ENCODE results near the gene BCO2. TPM values are rescaled to one million over a fixed set of nuclear protein-coding genes. Genes with fewer than 3 reads are reported as not detected.

BCO2 gene
- total RNA-seq, 3 donors from 2014 or later (not counting 1 experiment from before 2014, with no cell fraction given), result 3.9 to 7.2 (median 5.8) TPM

- no peak overlapping the region for H3K27ac Mint-ChIP-seq
- no peak overlapping the region for H3K27ac ChIP-seq (ENCODE audit: low read length)
- no peak overlapping the region for H3K4me3 ChIP-seq (ENCODE audit: low read length)
- DNase-seq (no peak), ATAC-seq (no peak)
- H3K36me3 ChIP-seq (ENCODE audit: control insufficient read depth, insufficient read depth, low read length), result no peaks in the 10 kb centered on the region
- no peak for TF ChIP-seq CTCF (IDR thresholded peaks at IDR 0.05)
- WGBS (ENCODE audit: insufficient coverage), result no CpG with 5 or more reads among the region's 1 CpG
- H3K27me3 Mint-ChIP-seq (ENCODE audit: low read depth in 2 of 2), result no peaks in the 10 kb centered on the region
- peaks cover 17% of the 10 kb centered on the region for H3K4me1 ChIP-seq (ENCODE audit: control insufficient read depth, insufficient read depth, low read length)
- no peaks in the 10 kb centered on the region for H3K9me3 Mint-ChIP-seq
- peaks cover 15 to 23% of the 10 kb centered on the region in 2 donors for H3K4me1 Mint-ChIP-seq
- no peaks in the 10 kb centered on the region for H3K36me3 Mint-ChIP-seq
- intact Hi-C loops (cut with micrococcal nuclease), result loop anchor here (10.0 kb wide), 1 partner anchor 232 kb away; no protein-coding TSS in a partner anchor
- H3K4me3 Mint-ChIP-seq, result no peak overlapping the region
- H3K9me3 ChIP-seq (ENCODE audit: control insufficient read depth, insufficient read depth, low read length), result no peaks in the 10 kb centered on the region
- H3K27me3 ChIP-seq (ENCODE audit: control insufficient read depth, insufficient read depth, low read length), result no peaks in the 10 kb centered on the region
Measured at GRCh38 chr11:112223121-112223520, 47.8 kb downstream of the BCO2 start.

- Mint-ChIP-seq H3K9me3 (no peaks in the 10 kb centered on the region), H3K4me1 (peaks cover 20 to 31% of the 10 kb centered on the region in 2 donors), H3K27me3 (ENCODE audit: low read depth in 2 of 2) (no peaks in the 10 kb centered on the region), H3K4me3 (peak overlapping the region; percentile 64), H3K27ac (peak overlapping the region; percentile 80 to 96), H3K36me3 (no peaks in the 10 kb centered on the region)
- DNase-seq, result no peak
- 92% methylated on average over 4 of the region's 5 CpGs for WGBS (ENCODE audit: insufficient coverage)
- no peaks in the 10 kb centered on the region for H3K27me3 ChIP-seq (ENCODE audit: control insufficient read depth, insufficient read depth, low read length)
- H3K27ac ChIP-seq (ENCODE audit: low read length), result no peak overlapping the region
- intact Hi-C loops (cut with micrococcal nuclease), result loop anchor here (10.0 kb wide), 1 partner anchor 231 kb away; no protein-coding TSS in a partner anchor
- no peak for ATAC-seq
- no peaks in the 10 kb centered on the region for H3K36me3 ChIP-seq (ENCODE audit: control insufficient read depth, insufficient read depth, low read length)
- H3K9me3 ChIP-seq (ENCODE audit: control insufficient read depth, insufficient read depth, low read length), result no peaks in the 10 kb centered on the region
- peaks cover 17% of the 10 kb centered on the region for H3K4me1 ChIP-seq (ENCODE audit: control insufficient read depth, insufficient read depth, low read length)
- TF ChIP-seq CTCF (IDR thresholded peaks at IDR 0.05), result no peak
- no peak overlapping the region for H3K4me3 ChIP-seq (ENCODE audit: low read length)
Measured at GRCh38 chr11:112223754-112224532, 48.6 kb downstream of the BCO2 start.

GRCh38 chr11:112225753-112226061 lies 50.4 kb downstream of the BCO2 start:
- ATAC-seq, result no peak
- intact Hi-C loops (cut with micrococcal nuclease), result loop anchor here (1.0 to 10.0 kb wide), 2 partner anchors 13 to 229 kb away; no protein-coding TSS in a partner anchor
- no peaks in the 10 kb centered on the region for H3K36me3 Mint-ChIP-seq

More at GRCh38 chr11:112225753-112226061, 50.4 kb downstream of the BCO2 start:
- peak overlapping the region; percentile 92 for H3K4me3 Mint-ChIP-seq
- no peaks in the 10 kb centered on the region for H3K27me3 ChIP-seq (ENCODE audit: control insufficient read depth, insufficient read depth, low read length)
- peaks cover 9% of the 10 kb centered on the region for H3K36me3 ChIP-seq (ENCODE audit: control insufficient read depth, insufficient read depth, low read length)
- H3K4me3 ChIP-seq (ENCODE audit: low read length), result peak overlapping the region; percentile 80
- 32% methylated on average over 6 of the region's 8 CpGs for WGBS (ENCODE audit: insufficient coverage)
- no peak for DNase-seq
- H3K27ac ChIP-seq (ENCODE audit: low read length), result peak overlapping the region; percentile 98
- no peaks in the 10 kb centered on the region for H3K27me3 Mint-ChIP-seq (ENCODE audit: low read depth in 2 of 2)
- peak overlapping the region; percentile 94 to 96 for H3K27ac Mint-ChIP-seq
- peaks cover 17% of the 10 kb centered on the region for H3K4me1 ChIP-seq (ENCODE audit: control insufficient read depth, insufficient read depth, low read length)
- H3K4me1 Mint-ChIP-seq, result peaks cover 20 to 25% of the 10 kb centered on the region in 2 donors
- no peaks in the 10 kb centered on the region for H3K9me3 ChIP-seq (ENCODE audit: control insufficient read depth, insufficient read depth, low read length)
- no peak for TF ChIP-seq CTCF (IDR thresholded peaks at IDR 0.05)
- no peaks in the 10 kb centered on the region for H3K9me3 Mint-ChIP-seq
